Heart right ventricle (tissue), 16 donors: Measurements from ENCODE around the gene OSBPL5. TPM values are rescaled to one million over a fixed set of nuclear protein-coding genes. Genes with fewer than 3 reads are reported as not detected.

Source experiments
- ATAC-seq, 8 donors: fragments of 200-7000 bp; cut with Tn5 transposase; one replicate each; pipeline ENCODE4 v1.9.1; 2020; ENCODE audit warnings: mild to moderate bottlenecking in 8 of 8, moderate library complexity in 8 of 8, moderate number of reproducible peaks in 1 of 8
- DNase-seq, 2 donors: peaks; one replicate each; pipeline ENCODE4 v3.0.0-alpha.2; 2020
- H3K27ac ChIP-seq, 10 donors: fragments of 200-600 bp; sonication (generic) in 2 of 10; one replicate each; pipeline versions ENCODE4 v1.5.0 to v1.8.0; 2020 to 2022; ENCODE audit warnings: mild to moderate bottlenecking in 3 of 10
- H3K27me3 ChIP-seq, 7 donors: fragments of 200-600 bp; one replicate each; pipeline ENCODE4 v1.8.0; 2021 to 2022; ENCODE audit warnings: mild to moderate bottlenecking in 2 of 7
- H3K36me3 ChIP-seq, 9 donors: fragments of 200-600 bp; sonication (generic) in 1 of 9; one replicate each; pipeline versions ENCODE4 v1.5.0 to v1.8.0; 2020 to 2022; ENCODE audit warnings: mild to moderate bottlenecking in 2 of 9
- H3K4me1 ChIP-seq, 9 donors: fragments of 200-600 bp; sonication (generic) in 1 of 9; one replicate each; pipeline versions ENCODE4 v1.5.0 to v1.8.0; 2020 to 2022; ENCODE audit warnings: mild to moderate bottlenecking in 4 of 9
- H3K4me3 ChIP-seq, 10 donors: fragments of 200-600 bp; sonication (generic) in 2 of 10; one replicate each; pipeline versions ENCODE4 v1.5.0 to v1.8.0; 2020 to 2022; ENCODE audit warnings: mild to moderate bottlenecking in 7 of 10, moderate library complexity in 2 of 10
- H3K9me3 ChIP-seq, 11 donors: fragments of 200-600 bp in 10 of 11; sonication (generic) in 2 of 11; one replicate each; pipeline versions ENCODE4 v1.5.0 to v1.8.0; 2013 to 2022; ENCODE audit warnings: mild to moderate bottlenecking in 2 of 11, control low read depth in 1 of 11, moderate library complexity in 1 of 11
- CTCF ChIP-seq, 9 donors: fragments of 200-600 bp; sonication (generic) in 2 of 9; IDR thresholded peaks; one replicate each; pipeline versions ENCODE4 v1.5.0 to v1.8.0; 2021 to 2022; ENCODE audit warnings: antibody characterized with exemption in 9 of 9, mild to moderate bottlenecking in 5 of 9, moderate library complexity in 1 of 9
- WGBS, 2 donors: extraction: QIAGEN DNeasy Blood & Tissue Kit; methylation state at CpG; one replicate each; pipeline ENCODE4 v1.1.7; 2013; ENCODE audit warnings: inconsistent platforms in 1 of 2; 5-methylcytosine and 5-hydroxymethylcytosine counted together
- intact Hi-C, 10 donors: fragments of 100-400 bp; cut with DNase I; formaldehyde crosslinking; loops; one replicate each; pipeline versions ENCODE4 v1.11.1 to v1.14.2; 2022
- polyA plus RNA-seq, 2 donors: library from polyadenylated mRNA; stranded (reverse); fragments of 200-250 nt; gene quantifications; one replicate each; pipeline ENCODE4 v1.2.3, GENCODE V29; 2013
- total RNA-seq, 10 donors: library from RNA; stranded (reverse); fragmentation: NEBNext Ultra II Directional in 3 of 10; extraction: Animal tissue kit (Norgen Biotek cat#: 25700) in 3 of 10; gene quantifications; one replicate each; pipeline versions ENCODE4 v1.2.1 to v1.2.4, GENCODE V29; 2021 to 2023
- donor health status: Arrhythmogenic right ventricular cardiomyopathy.
- donor health status: ischemic (EF 13 %, LVEDD 7.1; RV severe dilation, severe dysfunction).
- donor health status: healthy with polysubstance abuse.
- donor health status: DM: no; HTN: yes; CAD: no.
- donor health status: DM: no; HTN: no; CAD: no.
- donor health status: ischemic (EF 25% LVEDD 6.9; RV normal size, moderate dysfunction).
- donor health status: ischemic (EF 25% LVEDD 5.7; RV mildly dilated, moderate dysfunction).
- donor health status: healthy.
- donor health status: DM: yes; HTN: yes; CAD: no.
- donor health status: Ischemic cardiomyopathy.
- donor health status: ischemic (EF 35%, LVEDD 5.7; RV mildly dilated, moderate dysfunction).
- donor health status: nonischemic (EF 11% LVEDD 7.7; RV severe dilation, severe dysfunction).
- donor health status: DM: yes; HTN: yes; CAD: no.
- donor health status: PGD.
- donor health status: ischemic (EF 29% LVEDD 5.4; RV normal size, mild dysfunction).
- donor health status: nonischemic (EF 23%, LVEDD 6.1; RV moderate dilation, normal function).

The OSBPL5 gene
- total and polyA plus RNA-seq, 12 donors, result 10.4 to 18.7 (median 15.5) TPM

- Histone ChIP-seq H3K4me1 (peaks cover 21 to 42% (median 40%) of the 10 kb centered on the region in 9 donors), H3K36me3 (no peaks in the 10 kb centered on the region), H3K27ac (no peak overlapping the region), H3K27me3 (no peaks in the 10 kb centered on the region), H3K9me3 (no peaks in the 10 kb centered on the region), H3K4me3 (no peak overlapping the region)
- intact Hi-C loops, result no loop called here
- 82 to 86% methylated on average over 6 of the region's 6 CpGs for WGBS, 2 donors
- DNase-seq, result no peak
- no peak for ATAC-seq
- TF ChIP-seq CTCF (IDR thresholded peaks at IDR 0.05), result no peak
Measured at GRCh38 chr11:3145206-3145520, 19.9 kb downstream of the OSBPL5 start.

DNA sequence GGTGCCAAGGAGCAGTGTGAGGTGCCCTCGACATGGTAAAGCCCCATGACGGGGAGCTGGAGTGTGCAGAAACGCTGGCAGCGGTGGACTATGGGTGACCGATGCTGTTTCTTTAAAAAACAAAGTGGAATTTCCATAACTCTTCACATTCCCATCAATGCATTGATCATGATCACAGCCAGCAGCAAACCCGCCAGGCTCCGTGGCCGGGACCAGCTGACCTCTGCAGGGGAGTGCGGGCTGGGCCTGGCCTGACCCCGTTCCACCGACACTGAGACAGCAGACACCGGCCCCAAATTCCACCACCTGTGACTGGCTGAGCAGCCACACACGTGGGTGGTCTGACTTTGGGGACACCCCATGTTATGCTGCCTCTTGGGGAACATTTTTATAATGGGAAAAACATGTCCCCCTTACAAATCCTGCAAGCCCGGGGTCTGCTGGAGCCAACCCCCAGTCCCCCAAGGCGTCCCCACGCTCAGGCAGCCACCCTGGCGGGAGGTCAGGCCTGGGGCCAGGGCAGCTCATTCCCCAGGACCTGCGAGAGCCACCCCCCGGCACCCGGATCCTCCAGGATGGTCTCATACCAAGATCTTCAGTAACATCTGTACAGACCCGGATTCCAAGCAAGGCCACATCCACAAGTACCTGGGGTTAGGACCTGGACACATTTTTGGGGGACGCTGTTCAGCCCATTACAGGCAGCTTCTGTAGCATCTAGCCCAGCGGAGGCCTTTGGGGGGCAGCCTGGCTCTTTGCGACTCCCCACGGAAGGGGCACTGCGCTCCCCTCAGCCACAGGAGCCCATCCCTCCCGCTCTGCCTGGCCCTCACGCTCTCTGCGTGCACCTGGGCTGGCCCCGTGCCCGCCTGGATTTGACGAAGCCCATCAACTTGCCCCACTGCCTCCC is 20.6 kb downstream of the OSBPL5 start:
- 88 to 89% methylated on average over 32 of the region's 32 CpGs for WGBS, 2 donors
- Histone ChIP-seq H3K27ac (no peak overlapping the region), H3K36me3 (no peaks in the 10 kb centered on the region), H3K4me3 (no peak overlapping the region), H3K27me3 (no peaks in the 10 kb centered on the region), H3K9me3 (no peaks in the 10 kb centered on the region), H3K4me1 (peaks cover 17 to 44% (median 37%) of the 10 kb centered on the region in 9 donors)
- TF ChIP-seq CTCF (IDR thresholded peaks at IDR 0.05), result no peak
- intact Hi-C loops, result no loop called here
- DNase-seq (no peak), ATAC-seq (no peak)

- intact Hi-C loops, result no loop called here
- TF ChIP-seq CTCF (IDR thresholded peaks at IDR 0.05), result no peak
- H3K27ac ChIP-seq, result no peak overlapping the region
- H3K4me1 ChIP-seq, result peaks cover 22 to 44% (median 36%) of the 10 kb centered on the region in 9 donors
- no peak for DNase-seq
- ATAC-seq, result no peak
- H3K9me3 ChIP-seq, result no peaks in the 10 kb centered on the region
- no peaks in the 10 kb centered on the region for H3K27me3 ChIP-seq
- WGBS, 2 donors, result 92 to 93% methylated on average over 28 to 38 of the region's 38 CpGs
- no peaks in the 10 kb centered on the region for H3K36me3 ChIP-seq
- H3K4me3 ChIP-seq, result no peak overlapping the region
Measured at GRCh38 chr11:3143136-3143880, 21.8 kb downstream of the OSBPL5 start.

DNA sequence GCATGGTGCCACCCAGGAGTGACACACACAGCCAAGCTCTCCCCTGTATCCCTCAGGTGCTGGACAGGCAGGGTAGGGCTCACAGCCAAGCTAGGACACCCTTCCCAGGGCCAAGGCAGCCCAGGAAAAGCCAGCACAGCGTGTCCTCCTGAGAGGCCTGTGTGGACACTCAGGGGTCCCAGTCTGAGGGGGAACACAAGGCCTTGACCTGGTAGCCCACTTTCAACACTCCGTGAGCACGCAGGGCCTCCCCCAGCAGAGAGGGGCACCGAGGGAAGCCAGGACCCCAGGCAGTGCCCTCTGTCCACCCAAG is 24.9 kb downstream of the OSBPL5 start:
- no peak for TF ChIP-seq CTCF (IDR thresholded peaks at IDR 0.05)
- Histone ChIP-seq H3K27me3 (no peaks in the 10 kb centered on the region), H3K27ac (no peak overlapping the region), H3K36me3 (no peaks in the 10 kb centered on the region), H3K4me3 (no peak overlapping the region), H3K9me3 (no peaks in the 10 kb centered on the region), H3K4me1 (peaks cover 9 to 47% (median 37%) of the 10 kb centered on the region in 9 donors)
- ATAC-seq, result no peak
- WGBS, 2 donors, result 99 to 100% methylated on average over 4 of the region's 4 CpGs
- peak in 1 of 2 donors; percentile 11 for DNase-seq
- intact Hi-C loops, result no loop called here
